Activated CD8-positive, alpha-beta memory T cell treated with anti-CD3 and anti-CD28 coated beads for 1 hour (primary cell): ENCODE results near the gene ARFGAP3.
"Not testable (repeated sequence)": the region's sequence is repeated elsewhere in the genome, so short reads cannot be mapped to it uniquely, and the experiment has no call there.

Experiments
- DNase-seq, 2 donors: peaks; one replicate each; pipeline ENCODE4 v3.0.0-alpha.2; 2020; ENCODE audit warnings: low read depth in 1 of 2; ENCODE audit errors: extremely low read depth in 1 of 2

The ARFGAP3 gene

GRCh38 chr22:42770941-42771647 is 86.0 kb downstream of the ARFGAP3 start:
- DNase-seq, result no peak

DNA sequence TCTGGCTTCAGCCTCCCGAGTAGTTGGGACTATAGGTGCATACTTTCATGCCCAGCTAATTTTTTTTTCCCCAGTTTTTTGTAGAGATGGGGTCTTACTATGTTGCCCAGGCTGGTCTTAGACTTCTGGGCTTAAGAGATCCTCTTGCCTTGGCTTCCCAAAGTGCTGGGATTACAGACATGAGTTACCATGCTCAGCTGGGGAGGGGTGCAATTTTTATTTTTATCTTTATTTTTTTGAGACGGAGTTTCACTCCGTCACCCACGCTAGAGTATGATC is 86.7 kb downstream of the ARFGAP3 start:
- DNase-seq, result no peak

DNA sequence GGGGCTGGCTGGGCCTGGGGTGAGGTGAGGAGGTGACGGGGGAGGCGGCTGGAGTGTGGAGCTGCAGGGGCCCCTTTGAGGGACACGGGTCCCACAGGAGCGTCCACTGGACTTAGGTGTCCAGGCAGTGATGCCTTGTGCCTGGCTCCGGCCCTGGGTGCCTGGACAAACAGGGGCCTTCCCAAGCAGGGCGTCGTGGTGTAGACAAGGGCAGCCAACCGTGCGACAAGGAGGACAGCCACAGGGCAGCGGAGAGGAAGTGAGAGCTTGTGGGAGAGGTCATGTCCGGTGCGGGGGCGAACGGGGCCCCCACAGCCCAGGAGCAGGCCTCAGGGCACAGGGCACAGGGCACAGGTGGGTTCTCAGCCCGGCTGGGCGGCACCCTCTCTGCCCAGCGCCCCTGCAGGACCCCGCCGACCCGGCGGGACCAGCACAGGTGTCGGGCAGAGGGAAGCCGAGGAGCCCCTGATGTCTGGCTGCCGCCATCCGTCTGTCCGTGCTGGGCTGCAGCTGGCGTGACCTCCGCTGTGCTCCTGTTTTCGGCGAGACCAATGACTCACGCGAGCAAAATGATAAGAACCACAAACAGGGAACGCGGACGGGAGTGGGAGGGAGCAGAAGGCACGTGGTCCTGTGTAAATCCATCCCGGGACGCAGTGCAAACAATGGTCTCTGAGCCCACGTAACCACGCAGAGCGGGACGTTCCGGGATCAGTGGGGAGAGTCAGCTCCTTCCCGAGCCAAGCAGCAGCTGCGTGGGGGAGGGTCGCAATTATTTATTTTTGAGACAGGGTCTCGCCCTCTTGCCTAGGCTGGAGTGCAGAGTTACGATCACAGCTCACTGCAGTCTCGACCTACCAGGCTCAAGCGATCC is 87.3 kb downstream of the ARFGAP3 start:
- no peak for DNase-seq

- no peak for DNase-seq
Measured at GRCh38 chr22:42769238-42769573, 87.9 kb downstream of the ARFGAP3 start.

DNA sequence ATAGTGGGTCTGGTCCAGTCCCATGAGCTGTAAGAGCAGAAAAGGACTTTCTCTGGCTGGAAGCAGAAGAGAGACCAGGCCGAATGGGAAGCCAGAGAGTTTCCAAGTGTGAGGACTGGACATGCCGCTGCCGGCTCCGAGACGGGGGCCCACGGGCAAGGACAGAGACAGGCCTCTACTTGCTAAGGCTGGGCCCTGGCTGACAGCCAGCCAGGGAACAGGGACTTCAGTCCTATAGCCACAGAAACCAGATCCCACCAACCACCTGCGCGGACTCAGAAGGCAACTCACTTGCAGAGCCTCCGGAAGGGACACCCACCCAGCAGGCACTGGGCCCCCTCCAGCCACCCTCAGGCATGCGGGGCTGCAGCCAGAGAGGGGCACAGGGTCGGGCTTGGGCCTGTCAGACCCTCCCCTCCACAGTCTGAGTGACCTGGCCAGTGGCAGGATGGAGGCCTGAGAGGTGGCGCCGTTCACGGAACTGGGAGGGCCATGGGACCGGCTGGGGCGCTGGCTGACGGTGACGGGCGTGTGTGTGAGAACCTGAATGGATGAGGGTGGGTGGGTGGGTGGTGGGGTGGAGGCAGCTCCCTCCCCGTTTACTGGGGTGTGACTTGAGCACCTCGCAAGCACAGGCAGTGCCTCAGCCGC is 88.6 kb downstream of the ARFGAP3 start:
- DNase-seq, result no peak

- DNase-seq, result no peak
Measured at GRCh38 chr22:42766860-42767259, 90.2 kb downstream of the ARFGAP3 start.

DNA sequence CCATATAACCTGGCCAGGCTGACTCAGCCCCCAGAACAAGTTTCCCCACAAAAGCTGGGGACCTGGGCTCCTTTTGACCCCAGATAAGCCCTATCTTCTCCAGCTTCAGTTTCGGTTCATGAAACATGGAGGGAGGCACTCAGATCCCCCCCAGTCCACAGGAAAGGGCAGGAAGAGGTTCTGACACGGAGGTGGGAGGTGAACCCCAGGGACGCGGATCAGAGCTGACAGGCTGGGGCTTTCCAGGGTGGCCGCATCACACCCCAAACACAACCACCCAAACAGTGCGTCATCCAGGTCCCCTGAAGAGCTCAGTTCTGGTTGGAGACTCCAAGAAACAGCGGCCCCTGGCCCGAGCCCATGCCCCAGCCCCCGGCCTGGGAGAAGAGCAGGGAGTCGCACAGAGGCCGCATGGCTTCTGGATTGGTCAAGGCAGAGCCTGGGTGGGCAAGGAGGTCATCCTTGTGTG is 92.1 kb downstream of the ARFGAP3 start:
- DNase-seq, result no peak

DNA sequence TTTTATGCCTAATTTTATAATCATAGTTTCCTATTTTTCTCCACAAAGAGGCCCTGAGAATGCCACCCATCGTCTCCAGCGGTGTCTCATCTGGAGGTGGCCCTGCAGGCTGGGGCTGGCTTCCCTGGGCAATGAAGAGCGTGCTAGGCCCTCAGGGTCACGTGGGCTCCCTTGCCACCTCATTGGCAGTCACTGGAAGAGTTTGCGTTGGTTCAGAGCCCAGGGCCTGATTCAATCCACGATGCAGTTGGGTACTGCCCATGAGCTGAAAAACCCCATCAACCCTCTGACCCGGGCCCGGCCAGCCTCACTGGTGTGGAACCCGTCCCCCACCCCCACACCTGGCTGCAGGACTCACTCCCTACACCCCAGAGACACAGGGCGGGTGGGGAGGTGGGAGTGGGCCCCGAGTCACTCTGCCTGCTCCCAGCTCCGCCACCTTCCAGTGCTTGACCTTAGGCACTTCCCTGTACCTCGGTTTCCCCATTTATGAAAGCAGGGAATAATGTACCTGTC is 93.0 kb downstream of the ARFGAP3 start:
- no peak for DNase-seq

GRCh38 chr22:42760806-42761565 is 96.1 kb downstream of the ARFGAP3 start:
- DNase-seq, result no peak

GRCh38 chr22:42758931-42759629 is 98.0 kb downstream of the ARFGAP3 start:
- no peak for DNase-seq

- not testable (repeated sequence) for DNase-seq
Measured at GRCh38 chr22:42755553-42755952, 101.5 kb downstream of the ARFGAP3 start.

GRCh38 chr22:42755121-42755520 is 102.0 kb downstream of the ARFGAP3 start:
- DNase-seq, result not testable (repeated sequence)

DNA sequence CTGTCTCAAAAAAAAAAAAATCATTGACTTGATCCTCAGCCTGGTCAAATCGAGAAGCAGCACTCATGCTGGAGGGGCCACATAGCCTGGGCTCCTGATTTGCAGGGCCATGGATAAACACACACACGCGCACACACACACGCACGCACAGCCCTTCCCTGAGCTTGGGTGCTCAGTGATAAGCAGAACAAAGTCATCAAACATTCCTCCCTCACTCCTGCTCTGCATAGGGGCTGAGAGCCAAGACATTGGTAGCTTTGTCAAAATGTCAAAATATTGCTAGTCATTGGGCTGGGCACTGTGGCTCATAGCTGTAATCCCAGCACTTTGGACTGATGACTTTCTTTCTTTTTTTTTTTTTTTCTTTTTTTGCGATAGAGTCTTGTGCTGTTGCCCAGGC is 102.4 kb downstream of the ARFGAP3 start:
- DNase-seq, result no peak

GRCh38 chr22:42752912-42753311 is 104.2 kb downstream of the ARFGAP3 start:
- no peak for DNase-seq

GRCh38 chr22:42752230-42752746 is 104.8 kb downstream of the ARFGAP3 start:
- DNase-seq, result no peak

DNA sequence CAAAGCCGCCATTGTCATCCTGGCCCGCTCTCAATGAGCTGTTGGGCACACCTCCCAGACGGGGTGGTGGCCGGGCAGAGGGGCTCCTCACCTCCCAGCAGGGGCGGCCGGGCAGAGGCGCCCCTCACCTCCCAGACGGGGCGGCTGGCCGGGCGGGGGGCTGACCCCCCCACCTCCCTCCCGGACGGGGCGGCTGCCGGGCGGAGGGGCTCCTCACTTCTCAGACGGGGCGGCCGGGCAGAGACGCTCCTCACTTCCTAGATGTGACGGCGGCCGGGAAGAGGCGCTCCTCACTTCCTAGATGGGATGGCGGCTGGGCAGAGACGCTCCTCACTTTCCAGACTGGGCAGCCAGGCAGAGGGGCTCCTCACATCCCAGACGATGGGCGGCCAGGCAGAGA is 106.7 kb downstream of the ARFGAP3 start:
- DNase-seq, result not testable (repeated sequence)

DNA sequence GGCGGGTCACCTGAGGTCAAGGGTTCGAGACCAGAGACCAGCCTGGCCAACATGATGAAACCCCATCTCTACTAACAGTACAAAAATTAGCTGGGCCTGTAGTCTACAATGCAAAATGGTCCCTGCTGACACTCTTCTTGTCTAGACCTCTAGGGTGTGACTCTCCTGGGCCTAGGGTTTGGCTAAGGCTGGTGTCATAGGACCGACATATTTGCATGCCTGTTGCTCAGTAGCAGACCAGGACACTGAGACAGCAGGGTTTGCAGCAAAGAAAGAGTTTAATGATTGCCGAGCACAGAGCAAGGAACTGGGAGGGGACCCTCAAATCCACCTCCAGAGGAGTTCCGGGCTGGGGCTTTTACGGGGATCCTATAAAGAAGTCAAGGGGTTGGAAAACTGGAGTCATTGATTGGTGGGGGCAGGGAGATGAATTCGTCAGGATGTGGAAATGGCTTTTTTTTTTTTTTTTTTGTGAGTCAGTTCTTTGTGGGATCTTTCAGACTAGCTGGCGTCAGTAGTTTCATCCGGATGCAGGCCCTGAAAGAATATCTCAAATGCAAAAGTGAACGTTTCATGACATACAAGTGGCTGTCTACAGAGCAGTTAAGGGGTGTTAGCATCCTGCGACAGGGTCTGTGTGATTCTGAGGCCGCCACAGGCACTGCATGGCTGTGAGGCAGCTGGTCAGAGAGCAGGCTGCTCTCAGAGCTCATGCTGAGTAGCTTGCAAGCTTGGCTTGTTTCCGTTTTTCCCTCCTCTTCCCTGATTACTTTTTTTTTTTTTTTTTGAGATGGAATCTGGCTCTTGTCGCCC is 109.2 kb downstream of the ARFGAP3 start:
- DNase-seq, result no peak
